Osteoblast (primary cell): ENCODE data around the gene METTL2A. TPM values are rescaled to one million over a fixed set of nuclear protein-coding genes. Genes with fewer than 3 reads are reported as not detected.
"Not testable (repeated sequence)": the region's sequence is repeated elsewhere in the genome, so short reads cannot be mapped to it uniquely, and the experiment has no call there.

Experiments used
- DNase-seq: peaks from one replicate; pipeline ENCODE4 v3.0.0; 2011; ENCODE audit warnings: low spot score, mixed read lengths; ENCODE audit not compliant: insufficient read length; ENCODE audit errors: missing footprints
- H2AFZ ChIP-seq: 2 replicates; pipeline ENCODE4 v1.6.0; 2011; ENCODE audit warnings: mild to moderate bottlenecking, low read length
- H3K27ac ChIP-seq: 2 replicates; pipeline ENCODE4 v1.5.1; 2011; ENCODE audit warnings: mild to moderate bottlenecking, low read depth, low read length, moderate library complexity
- H3K27me3 ChIP-seq: 2 replicates; pipeline ENCODE4 v1.6.0; 2012; ENCODE audit warnings: mild to moderate bottlenecking, control low read depth, inconsistent platforms, low read length, moderate library complexity; ENCODE audit not compliant: insufficient read depth
- H3K36me3 ChIP-seq: 2 replicates; pipeline ENCODE4 v1.5.1; 2011; ENCODE audit warnings: mild to moderate bottlenecking, low read length, control low read depth, moderate library complexity; ENCODE audit not compliant: insufficient read depth
- H3K4me1 ChIP-seq: 2 replicates; pipeline ENCODE4 v1.5.1; 2011; ENCODE audit warnings: mild to moderate bottlenecking, low read length, control low read depth, moderate library complexity; ENCODE audit not compliant: insufficient read depth
- H3K4me2 ChIP-seq: 2 replicates; pipeline ENCODE4 v1.6.0; 2011; ENCODE audit warnings: mild to moderate bottlenecking, low read length; ENCODE audit not compliant: insufficient read depth
- H3K4me3 ChIP-seq: fragments of 200-600 bp; sonication (generic); 3 replicates; pipeline ENCODE4 v1.5.1; 2012; ENCODE audit warnings: mild to moderate bottlenecking, low read length, inconsistent platforms; ENCODE audit not compliant: insufficient read depth
- H3K79me2 ChIP-seq: 2 replicates; pipeline ENCODE4 v1.6.0; 2012; ENCODE audit warnings: mild to moderate bottlenecking, low read length, control low read depth, inconsistent platforms; ENCODE audit not compliant: insufficient read depth
- H3K9me3 ChIP-seq: 2 replicates; pipeline ENCODE4 v1.5.1; 2011; ENCODE audit warnings: low read depth, low read length, control low read depth
- H4K20me1 ChIP-seq: 2 replicates; pipeline ENCODE4 v1.6.0; 2012; ENCODE audit warnings: mild to moderate bottlenecking, low read length, control low read depth; ENCODE audit not compliant: insufficient read depth
- small RNA-seq: library from RNA; depleted of rRNA; stranded (forward); fragments of <200 nt; gene quantifications from one replicate; pipeline ENCODE3, GENCODE V24; 2012
- total RNA-seq: library from RNA; depleted of rRNA; stranded (reverse); fragments of >200 nt; gene quantifications from 2 replicates; pipeline ENCODE4 v1.2.3, GENCODE V29; 2012

The METTL2A gene
- total RNA-seq, 1 donor: 24.6 TPM

DNA sequence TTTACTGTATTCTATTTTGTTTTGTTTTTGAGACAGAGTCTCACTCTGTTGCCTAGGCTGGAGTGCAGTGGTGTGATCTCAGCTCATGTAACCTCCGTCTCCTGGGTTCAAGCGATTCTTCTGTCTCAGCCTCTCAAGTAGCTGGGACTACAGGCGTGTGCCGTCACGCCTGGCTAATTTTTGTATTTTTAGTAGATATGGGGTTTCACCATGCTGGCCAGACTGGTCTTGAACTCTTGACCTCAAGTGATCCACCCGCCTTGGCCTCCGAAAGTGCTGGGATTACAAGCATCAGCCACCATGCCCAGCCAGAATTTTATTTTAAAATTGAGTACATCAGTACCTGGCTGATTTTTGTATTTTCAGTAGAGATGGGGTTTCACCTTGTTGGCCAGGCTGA, 70.4 kb downstream of the METTL2A start:
- H3K4me1 ChIP-seq, H3K9me3 ChIP-seq, H3K27ac ChIP-seq, DNase-seq, H3K4me2 ChIP-seq, H3K4me3 ChIP-seq, H3K36me3 ChIP-seq, H3K27me3 ChIP-seq, H2AFZ ChIP-seq: not testable (repeated sequence)
- peaks cover 17% of the 10 kb centered on the region for H4K20me1 ChIP-seq
- H3K79me2 ChIP-seq: peaks cover 95% of the 10 kb centered on the region

DNA sequence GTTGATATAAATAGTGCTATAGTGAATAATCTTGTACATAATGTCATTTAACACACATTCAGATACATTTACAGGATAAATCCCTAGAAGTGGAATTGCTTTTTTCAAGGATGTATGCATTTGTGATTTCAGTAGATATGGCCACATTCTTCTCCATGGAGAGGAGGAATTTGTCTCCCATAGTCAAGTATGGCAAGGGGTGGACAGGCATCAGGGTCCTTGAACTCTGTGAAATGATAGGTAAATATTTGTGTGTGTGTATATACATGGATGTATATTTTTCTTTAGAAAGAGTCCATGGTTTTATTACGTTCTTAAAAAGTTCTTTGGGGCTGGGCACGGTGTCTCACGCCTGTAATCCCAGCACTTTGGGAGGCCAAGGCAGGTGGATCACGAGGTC, 72.6 kb downstream of the METTL2A start:
- H3K4me3 ChIP-seq: not testable (repeated sequence)

DNA sequence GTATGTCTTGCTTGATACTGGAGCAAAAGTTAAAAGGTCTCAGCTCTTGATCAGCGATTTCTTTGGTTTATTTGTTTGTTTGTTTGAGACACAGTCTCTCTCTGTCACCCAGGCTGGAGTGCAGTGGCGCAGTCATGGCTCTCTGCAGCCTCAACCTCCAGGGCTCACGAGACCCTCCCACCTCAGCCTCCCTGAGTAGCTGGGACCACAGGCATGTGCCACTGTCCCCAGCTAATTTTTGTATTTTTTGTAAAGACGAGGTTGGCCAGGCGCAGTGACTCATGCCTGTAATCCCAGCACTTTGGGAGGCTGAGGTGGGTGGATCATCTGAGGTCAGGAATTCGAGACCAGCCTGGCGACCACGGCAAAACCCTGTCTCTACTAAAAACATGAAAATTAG, 75.1 kb downstream of the METTL2A start:
- not testable (repeated sequence) for H2AFZ ChIP-seq, H3K4me1 ChIP-seq, H3K27ac ChIP-seq, H3K36me3 ChIP-seq, H3K4me3 ChIP-seq, H3K9me3 ChIP-seq, H3K27me3 ChIP-seq, DNase-seq, H3K4me2 ChIP-seq
- Histone ChIP-seq H3K79me2 (peaks cover 76% of the 10 kb centered on the region), H4K20me1 (peaks cover 11% of the 10 kb centered on the region)

More for the DNA sequence above, 72.6 kb downstream of the METTL2A start:
- not testable (repeated sequence) for H3K27me3 ChIP-seq, DNase-seq, H3K4me2 ChIP-seq, H3K27ac ChIP-seq, H3K36me3 ChIP-seq, H2AFZ ChIP-seq, H3K4me1 ChIP-seq, H3K9me3 ChIP-seq
- Histone ChIP-seq H4K20me1 (peaks cover 19% of the 10 kb centered on the region), H3K79me2 (peaks cover 85% of the 10 kb centered on the region)

Small RNA genes lying within 50 kb of the gene (small RNA-seq; reads per million reads assigned to genes)
- not detected for gene RNU7-52P

Other genes with a start within 250 kb of the METTL2A start
- gene EFCAB3, start 43.3 kb upstream of the METTL2A start, total RNA-seq: not detected in 2 replicates
- gene TLK2, start 54.9 kb downstream of the METTL2A start, total RNA-seq: 51.3 and 52.8 TPM in 2 replicates
- gene MRC2, start 203.8 kb downstream of the METTL2A start, total RNA-seq: 443 and 552 TPM in 2 replicates